ENCODE data around the gene CUEDC1.

The CUEDC1 gene

DNA sequence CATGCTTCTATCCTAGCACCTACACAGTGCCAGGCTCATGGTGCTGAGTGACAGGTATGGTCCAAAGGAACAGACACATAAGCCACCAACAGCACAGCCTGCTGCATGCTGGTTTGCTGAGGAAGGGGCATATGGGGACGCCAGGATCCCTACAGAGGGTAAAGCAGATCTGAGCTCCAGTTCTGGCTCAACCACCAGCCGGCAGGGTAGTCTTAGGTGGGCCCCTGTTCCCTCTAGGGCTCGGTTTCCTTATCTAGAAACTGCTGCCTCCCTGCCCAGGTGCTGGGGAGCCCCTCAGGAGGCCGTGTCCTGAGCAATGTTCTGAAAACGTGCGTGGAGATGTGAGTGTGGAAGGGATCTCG, 81.2 kb downstream of the CUEDC1 start:
- no peak for DNase-seq

DNA sequence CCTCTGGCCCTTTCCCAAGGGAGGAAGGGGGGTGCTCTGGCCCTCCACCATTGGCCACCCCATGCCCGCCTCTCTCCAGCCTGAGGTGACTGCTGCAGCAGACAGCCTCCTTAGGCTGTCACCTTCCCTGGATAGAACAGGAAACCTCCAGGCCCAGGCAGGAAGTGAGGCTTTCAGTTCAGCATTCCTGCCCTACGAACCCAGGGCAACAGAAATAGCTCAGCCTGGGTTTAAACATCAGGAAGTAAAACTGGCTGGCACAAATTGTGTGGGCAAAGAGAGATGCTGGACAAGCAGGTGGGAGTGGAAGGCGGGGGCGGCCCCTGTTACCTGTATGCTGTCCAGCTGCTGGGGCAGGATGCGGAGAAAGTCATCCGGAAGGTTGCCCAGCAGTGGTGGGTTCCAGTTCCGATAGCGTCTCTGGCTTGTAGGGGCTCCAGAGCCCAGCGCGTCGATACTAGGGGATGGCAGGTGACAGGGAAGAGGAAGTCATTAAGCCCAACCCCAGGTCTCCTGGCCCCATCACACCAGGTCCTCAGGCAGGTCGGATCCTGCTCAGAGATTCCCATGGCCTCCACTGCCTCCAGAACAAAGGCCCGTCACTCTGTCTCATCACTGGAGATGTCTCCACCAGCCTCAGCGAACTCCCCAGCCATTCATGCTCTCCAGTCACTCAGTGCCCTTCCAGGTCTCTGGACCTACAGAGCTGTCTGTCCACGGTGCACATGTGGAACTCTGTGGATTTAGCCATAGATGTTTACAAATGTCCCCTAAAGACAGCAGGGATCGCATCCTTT, 81.8 kb downstream of the CUEDC1 start:
- no peak for DNase-seq

DNA sequence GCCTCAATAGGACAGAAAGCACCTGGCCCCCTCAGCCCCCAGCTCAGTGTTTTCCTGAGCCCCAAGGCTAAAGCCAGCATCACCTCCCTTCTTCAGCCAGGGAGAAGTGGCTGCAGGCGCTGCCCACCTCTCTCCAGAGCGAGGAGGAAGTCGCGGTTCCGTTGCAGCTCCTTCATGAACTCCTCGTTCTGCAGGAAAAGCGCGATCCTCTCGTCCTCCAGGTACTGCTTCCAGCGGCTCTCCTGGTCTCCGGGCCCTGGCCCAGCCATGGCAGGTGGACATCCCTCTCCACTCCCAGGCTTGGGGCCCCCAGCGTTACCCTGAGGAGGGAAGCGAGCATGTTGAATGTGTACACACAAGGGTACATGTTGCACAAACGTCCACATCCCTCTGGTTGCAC, 82.7 kb downstream of the CUEDC1 start:
- DNase-seq, result no peak

DNA sequence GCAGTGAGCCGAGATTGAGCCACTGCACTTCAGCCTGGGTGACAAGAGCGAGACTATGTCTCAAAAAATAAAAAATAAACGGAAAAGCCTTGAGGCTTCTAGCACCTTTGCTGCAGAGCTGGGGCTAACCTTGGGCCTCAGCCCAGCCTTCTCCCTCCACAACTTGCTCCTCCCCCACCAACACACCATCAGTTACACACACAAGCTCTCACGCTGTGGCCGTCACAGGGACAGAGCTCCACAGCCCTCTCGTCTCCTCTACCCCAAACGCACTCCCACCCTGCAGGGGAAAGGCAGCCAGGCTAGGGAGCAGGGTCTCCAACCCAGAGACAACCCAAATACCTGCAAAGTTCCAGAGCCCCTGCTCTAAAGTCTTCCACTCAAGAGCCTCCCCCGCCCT, 83.3 kb downstream of the CUEDC1 start:
- no peak for DNase-seq

DNA sequence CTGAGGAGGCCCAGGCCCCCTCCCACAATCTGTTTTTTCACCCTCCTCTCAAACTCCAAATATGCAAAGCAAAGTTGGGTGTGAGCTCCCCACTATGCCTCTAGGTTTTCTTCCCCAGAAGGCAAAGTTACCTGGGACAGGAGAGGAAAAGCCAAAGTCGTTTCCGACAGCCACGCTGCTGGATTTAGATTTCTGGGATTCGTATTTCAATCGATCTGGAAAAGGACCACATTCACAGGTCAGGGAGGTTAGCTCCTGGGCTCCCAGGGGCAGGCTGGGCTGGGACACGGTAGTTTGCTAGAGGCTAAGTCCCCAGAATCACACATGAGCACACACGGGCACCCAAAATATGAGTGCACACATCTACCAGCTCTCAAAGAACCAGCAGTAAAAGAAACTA, 84.1 kb downstream of the CUEDC1 start:
- DNase-seq, result no peak

DNA sequence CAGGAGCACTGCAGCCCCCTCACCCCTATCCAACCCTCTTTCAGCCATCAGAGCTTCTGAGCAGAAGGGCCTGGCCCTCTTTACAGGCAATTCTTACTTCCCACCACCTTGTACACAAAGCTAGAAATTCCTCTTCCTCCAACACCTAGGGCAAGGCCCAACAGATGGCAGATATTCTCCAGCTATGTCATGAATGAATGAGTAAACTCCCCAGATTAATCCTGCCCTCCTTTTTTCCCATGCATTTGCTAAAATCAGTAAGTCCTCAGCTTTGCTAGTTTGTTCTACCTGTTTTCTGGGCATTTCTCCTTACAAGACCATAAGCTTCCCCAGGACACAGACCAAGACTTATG, 85.0 kb downstream of the CUEDC1 start:
- no peak for DNase-seq

DNA sequence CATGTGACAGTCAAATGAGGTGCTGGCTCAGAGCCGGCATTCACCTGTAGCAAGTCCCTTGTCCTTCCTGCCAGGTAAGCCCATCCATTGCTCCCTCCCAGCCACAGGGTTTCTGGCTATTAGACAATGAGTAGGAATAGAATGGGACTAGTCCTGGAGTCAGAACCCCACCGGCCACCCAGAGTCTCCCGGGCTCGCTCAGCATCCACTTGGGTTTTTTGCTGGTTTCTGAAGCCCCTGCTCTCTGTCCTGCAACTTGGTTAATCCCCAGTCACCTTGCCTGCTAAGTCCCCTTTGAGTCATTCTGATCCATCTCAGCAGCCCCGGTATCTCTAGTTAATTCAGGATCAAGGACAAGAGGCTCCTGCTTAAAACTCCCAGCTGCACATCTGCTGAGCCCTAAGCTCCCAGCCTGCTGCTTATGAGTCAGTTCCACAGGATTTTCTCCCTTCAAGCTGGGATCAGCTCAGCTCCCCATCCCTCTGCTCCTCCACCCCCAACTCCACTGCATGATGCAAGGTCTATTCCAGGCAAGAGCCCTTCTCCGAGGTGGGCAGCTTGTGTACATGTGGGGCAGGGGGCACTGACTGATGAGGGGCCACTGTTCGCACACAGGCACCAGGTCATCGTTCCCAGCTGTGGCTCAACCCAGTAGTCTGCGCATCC, 85.5 kb downstream of the CUEDC1 start:
- no peak for DNase-seq

DNA sequence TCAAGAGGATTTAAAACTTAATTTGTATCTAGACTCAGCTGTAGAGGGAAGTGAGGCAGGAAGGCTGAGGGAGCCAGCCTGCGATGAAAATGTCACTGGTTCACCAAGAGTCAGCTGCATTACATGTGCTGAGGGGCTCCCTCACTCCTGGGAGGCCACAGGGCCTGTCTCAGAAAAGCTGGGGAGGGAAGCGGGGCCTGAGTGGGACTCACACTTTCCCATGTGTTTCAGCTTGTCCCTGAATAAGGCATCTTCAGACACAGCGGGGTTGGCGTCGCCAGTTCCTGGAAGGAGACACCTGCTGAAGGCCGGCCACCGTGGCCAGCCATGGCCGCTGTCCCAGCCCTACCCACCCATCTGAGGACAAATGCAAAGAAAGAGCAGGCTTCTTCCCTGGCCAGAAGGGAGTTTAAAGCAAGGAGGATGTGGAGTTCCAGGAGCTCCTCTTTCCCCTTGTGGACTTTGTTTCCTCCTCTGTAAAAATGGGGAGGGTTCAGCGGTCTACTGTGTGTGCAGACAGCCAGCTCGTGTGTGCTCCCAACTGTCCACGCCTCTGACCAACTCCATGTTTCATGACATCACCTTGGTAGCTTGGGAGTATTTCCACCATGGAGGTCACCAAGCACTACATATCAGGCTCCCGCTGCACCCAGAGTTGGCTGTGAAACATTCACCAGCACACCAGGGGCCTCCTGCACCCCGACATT, 86.1 kb downstream of the CUEDC1 start:
- DNase-seq, result no peak

DNA sequence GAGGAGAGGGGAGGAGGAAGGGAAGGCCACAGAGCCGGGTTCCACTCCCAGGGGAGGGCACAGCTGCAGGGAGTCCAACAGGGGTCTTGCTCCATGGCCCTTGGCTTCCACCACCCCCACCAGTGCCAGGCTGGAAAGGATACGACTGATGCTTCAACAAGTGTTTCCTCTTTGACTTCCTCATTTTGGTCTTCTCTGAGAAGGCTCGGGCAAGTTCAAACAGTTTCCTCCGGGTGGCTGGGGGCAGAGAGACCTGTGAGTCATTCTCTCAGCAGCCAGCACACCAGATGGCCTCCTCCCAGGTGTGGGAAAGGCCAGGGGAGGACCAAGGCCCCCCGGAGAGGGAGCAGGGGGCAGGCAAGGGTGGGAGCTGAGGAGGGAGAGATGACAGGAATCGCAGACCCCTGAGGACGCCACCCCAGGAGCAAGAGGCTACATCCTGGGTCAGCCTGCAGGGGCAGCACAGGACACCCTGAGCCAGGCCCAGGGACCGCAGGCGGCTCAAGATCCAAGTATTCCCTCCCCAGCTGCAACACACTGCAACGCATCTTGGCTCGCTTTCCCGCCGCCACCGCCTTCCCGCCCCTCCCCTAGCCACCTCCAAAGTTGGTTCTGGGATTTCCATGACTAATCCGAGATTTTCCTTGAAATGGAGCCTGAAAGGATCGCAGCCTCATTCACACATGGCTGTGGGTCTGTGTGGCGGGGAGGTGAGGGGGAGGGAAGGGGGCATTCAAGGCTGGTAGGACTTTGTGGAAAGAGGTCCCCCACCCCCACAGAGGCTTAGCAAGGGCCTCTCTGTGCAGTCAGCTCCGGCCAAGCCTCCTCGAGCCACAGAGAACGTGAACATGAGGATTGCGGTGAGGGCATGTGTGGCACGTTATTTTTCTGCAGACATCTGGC, 87.0 kb downstream of the CUEDC1 start:
- no peak for DNase-seq

DNA sequence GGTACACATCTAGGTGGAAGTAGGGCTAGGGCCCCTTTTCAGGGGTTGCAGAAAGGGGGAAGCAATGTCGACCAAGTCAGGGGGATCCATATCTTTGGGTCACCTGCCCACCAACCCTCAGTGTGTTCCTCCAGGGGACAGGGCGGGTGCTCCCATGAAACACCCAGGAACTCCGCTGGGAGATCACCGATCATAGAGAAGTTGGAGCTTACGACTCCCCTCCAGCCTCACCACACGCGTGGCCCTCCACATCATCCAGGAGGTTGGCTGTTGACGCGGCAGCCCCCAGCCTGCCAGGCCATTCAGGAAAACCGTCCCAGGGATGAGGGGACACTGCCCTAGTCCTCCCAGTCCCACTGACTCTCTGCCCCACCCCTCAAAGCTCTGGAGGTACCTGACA, 88.1 kb downstream of the CUEDC1 start:
- no peak for DNase-seq

DNA sequence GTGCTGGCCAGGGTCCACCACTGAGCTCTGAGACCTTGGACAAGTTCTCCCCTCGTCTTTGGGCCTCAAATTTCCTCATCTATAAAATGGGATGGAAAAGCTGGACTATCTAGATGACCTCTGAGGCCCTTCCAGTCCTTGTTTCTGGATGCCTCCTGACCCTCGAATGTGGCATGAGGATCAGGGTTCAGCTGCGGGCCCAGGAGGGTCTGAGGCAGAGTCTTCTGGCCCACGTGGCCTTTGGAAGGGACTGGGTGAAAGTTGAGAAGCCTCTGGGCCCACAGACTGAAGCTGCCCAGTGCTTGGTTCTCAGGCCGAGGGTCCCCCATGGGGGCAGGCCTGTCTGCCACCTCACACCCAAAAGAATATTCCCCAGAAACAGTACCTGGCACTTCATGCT, 88.5 kb downstream of the CUEDC1 start:
- no peak for DNase-seq

DNA sequence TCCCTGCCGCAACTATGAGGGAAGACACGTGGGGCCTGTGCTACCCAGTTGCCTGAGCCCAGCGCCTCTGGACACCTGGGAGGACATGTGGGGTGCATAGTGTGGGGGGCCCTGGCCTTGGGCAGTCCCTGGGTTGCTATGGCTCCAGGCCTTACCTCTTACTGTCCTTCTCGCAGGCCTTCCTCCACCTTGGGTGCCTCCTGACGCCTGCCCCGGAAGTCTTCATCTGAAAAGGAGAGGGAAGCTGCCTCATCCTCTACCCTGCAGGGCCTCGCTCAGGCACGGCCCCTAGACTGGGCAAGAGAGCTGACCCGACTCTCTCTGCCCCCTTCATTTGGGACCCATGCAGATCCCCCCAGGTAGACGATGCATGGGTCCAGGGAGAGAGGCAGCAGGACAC, 88.9 kb downstream of the CUEDC1 start:
- DNase-seq, result no peak

DNA sequence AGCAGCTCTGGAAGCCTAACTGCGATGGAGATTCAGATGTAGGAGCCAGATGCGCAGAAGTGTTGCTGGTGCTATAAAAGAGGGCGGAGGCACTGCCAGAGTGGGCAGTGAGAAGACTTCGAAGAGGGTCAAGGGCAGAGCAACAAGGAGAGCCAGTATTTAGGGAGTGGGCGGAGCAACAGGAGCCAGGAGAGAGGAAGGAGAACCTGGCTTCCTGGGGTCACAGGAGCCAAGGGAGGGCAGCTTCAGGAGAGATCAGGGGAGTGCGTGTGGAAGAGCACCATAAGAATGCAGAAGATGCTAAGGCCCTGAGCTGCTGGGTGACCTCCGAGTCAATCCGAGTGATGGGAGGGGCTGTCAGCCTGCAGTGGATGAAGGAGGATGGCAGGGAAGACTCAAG, 90.9 kb downstream of the CUEDC1 start:
- DNase-seq, result no peak

DNA sequence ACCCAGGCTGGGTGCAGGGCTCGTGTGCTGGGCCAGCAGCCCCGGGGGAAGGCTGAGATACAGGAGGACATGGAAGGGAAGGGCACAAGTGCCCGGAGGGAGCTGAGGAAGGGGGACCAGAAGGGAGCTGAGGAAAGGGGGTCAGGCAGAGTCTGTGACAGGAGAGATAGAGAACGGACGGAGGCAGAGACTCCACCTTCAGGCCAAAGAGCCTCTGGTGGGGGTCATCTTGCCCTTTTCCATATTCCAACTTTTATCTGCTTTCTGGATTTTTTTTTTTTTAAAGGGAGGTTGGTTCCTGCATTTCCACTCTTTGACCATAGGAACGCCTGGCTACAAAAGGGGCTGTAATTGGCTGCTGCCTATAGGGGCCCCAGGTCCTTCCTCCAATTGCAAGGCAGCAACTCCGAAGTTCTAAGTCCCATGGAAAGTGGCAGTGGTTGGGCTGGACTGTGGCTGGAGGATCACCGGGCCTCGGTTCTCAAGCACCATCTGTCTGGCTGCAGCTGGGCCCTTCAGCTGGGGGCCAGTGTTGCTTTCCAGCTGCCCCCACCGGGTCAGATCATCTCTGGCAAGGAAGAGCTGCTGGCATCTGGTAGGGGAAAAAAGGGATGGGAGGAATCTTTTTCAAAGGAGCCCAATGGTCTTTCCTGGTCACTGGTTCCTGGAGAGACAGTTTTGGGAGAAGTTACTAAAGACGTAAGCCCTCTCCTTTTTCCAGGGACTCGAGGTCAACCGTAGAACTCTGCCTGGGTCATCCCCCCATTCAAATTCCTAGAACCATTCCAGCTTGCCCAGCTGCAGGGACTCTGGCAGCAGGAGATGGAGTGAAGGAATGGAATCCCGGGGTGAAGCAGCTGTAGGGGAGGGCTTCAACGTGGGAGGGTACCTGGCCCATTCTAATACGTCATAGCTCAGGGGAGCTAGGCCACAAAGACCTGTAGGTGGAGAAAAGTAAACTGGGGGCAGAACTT, 92.2 kb downstream of the CUEDC1 start:
- no peak for DNase-seq

DNA sequence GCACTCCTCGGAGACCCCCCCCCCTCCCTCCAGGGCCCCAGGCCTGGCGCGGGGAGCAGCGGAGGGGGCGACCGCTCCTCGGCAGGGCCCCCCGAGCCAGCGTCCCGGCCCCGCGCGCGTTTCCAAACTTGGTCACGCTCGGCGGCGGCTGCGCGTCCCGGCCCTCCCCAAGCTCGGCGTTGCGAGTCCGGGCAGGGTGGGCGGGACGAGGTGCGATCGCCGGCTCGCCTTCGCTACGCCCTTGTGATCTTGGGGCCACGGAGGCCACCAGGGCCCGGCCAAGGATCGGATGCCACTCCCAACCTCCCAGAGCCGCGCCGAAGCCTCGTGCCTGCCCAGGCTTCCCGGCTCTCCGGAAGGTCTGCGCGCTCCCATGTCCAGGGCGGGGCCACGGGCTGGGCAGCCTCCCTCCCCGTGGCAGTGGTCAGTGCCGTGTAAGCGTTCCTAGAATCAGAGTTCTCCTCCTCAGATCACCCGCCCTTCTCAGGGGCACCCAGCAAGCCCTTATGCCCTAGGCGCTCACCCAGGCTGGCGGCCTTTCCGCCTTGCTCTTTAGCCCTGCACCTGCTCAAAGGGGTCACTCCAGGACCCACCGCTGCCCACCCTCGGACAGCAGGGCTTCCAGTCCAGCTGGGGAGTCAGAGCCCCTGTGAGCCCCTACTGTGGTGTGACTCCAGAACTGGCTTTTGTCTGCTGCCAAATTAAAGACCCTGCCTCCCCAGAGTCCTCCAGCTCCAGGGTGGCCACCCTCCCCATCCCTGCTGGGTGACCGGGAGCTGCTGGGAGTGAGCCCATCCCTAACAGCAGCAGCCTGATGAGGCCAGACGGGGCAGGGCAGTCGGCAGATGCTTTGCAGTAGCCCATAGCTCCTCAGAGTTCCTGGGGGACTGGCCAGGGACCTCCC, 93.2 kb downstream of the CUEDC1 start:
- DNase-seq, result no peak

DNA sequence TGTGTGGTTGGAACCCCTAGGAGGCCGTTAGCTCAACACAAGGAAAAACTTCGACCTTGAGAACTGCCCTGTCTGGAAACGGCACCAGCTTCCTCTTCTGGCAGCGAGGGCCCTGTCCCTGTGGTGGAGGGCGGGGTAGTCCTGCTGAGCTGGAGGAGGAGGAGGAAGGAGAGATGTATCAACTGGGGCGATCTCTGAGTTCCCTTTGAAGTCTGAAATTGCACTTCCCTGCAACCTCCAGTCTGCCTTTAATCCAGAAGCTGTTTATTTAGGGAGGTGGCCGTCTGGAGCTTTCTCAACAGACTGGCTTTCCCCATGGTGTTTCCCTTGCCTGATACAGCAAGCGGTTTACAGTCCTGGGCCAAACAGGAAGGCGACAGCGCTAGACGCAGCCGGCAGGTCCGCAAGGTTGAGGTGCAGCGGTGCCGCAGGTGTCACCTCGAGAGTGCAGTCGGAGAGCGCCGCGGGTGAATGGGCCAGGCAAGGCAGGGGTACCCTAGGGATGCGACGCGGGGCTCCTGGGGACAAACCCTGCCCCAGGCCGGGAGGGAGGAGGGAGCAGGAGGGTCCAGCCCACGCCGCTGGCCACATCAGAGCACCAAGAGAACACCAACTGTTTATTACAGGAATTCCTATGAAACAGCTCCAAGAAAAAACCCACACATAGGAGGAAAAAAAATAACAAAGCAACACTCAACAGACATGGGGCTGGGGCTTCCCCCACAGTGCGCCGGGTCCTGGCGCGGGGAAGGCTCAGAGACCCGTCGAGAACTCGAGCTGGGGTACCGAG, 94.0 kb downstream of the CUEDC1 start:
- DNase-seq, result no peak

DNA sequence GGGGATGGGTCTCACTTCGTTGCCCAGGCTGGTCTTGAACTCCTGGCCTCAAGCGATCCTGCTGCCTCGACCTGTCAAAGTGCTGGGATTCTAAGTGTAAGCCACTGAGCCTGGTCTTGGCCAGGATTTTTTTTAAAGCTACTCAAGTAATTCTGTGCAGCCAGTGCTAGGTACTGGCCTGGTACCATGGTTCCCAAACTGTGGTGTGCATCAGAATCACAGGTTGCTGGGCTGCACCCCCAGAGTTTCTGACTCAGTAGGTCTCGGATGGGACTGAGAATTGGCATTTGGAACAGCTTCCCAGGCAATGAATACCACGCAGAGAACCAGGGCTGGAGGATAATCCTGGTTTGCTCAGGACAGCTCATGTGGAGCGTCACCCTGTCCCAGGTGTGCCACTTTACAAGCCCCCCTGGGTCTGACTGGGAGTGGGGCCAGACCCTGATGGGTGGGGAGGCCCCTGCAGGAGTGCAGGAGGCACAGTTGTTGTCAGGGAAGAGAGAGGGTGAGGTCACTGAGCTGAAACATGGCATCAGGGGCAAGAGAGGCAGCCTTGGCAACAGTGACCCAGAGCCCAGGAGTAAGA, 94.7 kb downstream of the CUEDC1 start:
- DNase-seq, result no peak

DNA sequence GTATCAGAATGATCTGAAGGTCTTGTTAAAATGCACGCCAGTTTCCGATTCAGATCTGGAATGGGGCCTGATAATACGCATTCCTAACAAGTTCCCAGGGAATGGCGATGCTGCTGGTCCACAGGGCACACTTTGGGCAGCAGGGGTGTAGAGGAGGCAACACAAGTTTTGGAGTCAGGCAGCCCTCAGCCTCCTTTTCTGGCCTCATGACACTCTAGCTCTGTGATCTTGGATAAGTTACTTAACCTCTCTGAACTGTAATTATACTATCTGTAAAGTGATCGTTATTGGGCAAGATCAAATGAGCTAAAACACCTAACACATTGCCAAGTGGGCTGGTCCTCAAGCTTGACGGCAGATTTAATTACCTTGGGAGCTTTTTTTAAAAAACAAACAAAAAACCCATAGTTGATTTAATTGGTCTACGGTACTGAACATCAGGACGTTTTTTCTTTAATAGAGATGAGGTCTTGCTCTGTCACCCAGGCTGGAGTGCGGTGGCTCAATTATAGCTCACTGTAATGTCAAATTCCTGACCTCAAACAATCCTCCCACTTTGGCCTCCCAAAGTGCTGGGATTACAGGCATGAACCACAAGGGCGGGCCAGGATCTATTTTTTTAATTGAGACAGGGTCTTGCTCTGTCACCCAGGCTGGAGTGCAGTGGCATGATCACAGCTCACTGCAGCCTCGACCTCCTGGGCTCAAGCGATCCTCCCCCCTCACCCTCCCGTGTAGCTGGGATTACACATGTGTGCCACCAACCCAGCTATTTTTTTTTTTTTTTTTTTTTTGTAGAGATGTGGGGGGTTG, 95.4 kb downstream of the CUEDC1 start:
- no peak for DNase-seq

DNA sequence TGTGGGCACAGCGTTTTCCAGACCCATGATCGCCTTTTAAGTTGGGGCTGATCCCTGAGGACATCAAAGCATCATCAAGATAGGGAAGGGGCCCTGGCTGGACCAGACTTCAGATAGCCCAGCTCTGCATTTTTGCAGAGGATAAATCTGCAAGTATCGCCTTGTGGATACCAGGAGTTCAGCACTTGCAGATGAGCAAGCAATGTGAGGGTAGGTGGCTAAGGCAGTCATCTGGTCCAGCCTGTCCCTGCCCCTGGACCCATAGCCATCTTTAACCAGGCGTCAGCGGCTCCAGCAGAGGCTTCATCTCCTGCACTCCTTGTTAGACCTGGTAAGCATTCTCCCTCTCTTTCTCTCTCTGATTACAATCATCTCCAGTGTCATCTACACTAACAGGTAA, 96.4 kb downstream of the CUEDC1 start:
- no peak for DNase-seq
